GM18909 (cell line): Measurements from ENCODE around the gene TNFRSF9.
A peak's percentile ranks its signal among the peaks of the same experiment; 100 is the strongest.
"Not testable (repeated sequence)": the region's sequence is repeated elsewhere in the genome, so short reads cannot be mapped to it uniquely, and the experiment has no call there.

ENCODE experiments used
- ATAC-seq: cut with Tn5 transposase; IDR thresholded peaks from one replicate; pipeline ENCODE4 v1.9.1; 2021; ENCODE audit warnings: mild to moderate bottlenecking; ENCODE audit not compliant: unreplicated experiment, poor library complexity

Gene TNFRSF9

GRCh38 chr1:7961216-7962013 is 20.8 kb upstream of the TNFRSF9 start, which contains the start of gene PARK7:
TSS of gene PARK7 (plus strand) at chr1:7961711. CDS start at chr1:7962786, 1,075 bp downstream.
- ATAC-seq, result peak; percentile 93

- ATAC-seq, result no peak
These were observed 20.2 kb upstream of the TNFRSF9 start for GRCh38 chr1:7960867-7961215.

GRCh38 chr1:7960165-7960564 is 19.5 kb upstream of the TNFRSF9 start:
- no peak for ATAC-seq

GRCh38 chr1:7956218-7957032 is 15.8 kb upstream of the TNFRSF9 start:
- ATAC-seq, result no peak

GRCh38 chr1:7954683-7955082 is 14.0 kb upstream of the TNFRSF9 start:
- ATAC-seq, result no peak

- peak; percentile 97 for ATAC-seq
These were observed 13.4 kb upstream of the TNFRSF9 start for GRCh38 chr1:7953850-7954609.

- not testable (repeated sequence) for ATAC-seq
These were observed 12.2 kb upstream of the TNFRSF9 start for GRCh38 chr1:7952791-7953190.

- ATAC-seq, result no peak
These were observed 8.3 kb upstream of the TNFRSF9 start for GRCh38 chr1:7948960-7949359.

- ATAC-seq, result no peak
These were observed 2.6 kb upstream of the TNFRSF9 start for GRCh38 chr1:7943251-7943650.

GRCh38 chr1:7942214-7942921 is 1.7 kb upstream of the TNFRSF9 start:
- ATAC-seq, result no peak

- no peak for ATAC-seq
These were observed 776 bp upstream of the TNFRSF9 start for GRCh38 chr1:7941437-7941793.

- ATAC-seq, result no peak
These were observed 605 bp downstream of the TNFRSF9 start for GRCh38 chr1:7940034-7940433.

- ATAC-seq, result no peak
These were observed 2.6 kb downstream of the TNFRSF9 start for GRCh38 chr1:7938070-7938469.

- no peak for ATAC-seq
These were observed 8.0 kb downstream of the TNFRSF9 start for GRCh38 chr1:7932524-7933138.

GRCh38 chr1:7931446-7931812 is 9.2 kb downstream of the TNFRSF9 start:
- no peak for ATAC-seq

- ATAC-seq, result no peak
These were observed 9.8 kb downstream of the TNFRSF9 start for GRCh38 chr1:7930645-7931445.

GRCh38 chr1:7929637-7930036 is 11.0 kb downstream of the TNFRSF9 start:
- ATAC-seq, result no peak

- ATAC-seq, result no peak
These were observed 12.4 kb downstream of the TNFRSF9 start for GRCh38 chr1:7928247-7928646.

GRCh38 chr1:7927061-7927460 is 13.6 kb downstream of the TNFRSF9 start:
- ATAC-seq, result not testable (repeated sequence)
